ENCODE measurements around the gene NTRK2. TPM values are rescaled to one million over a fixed set of nuclear protein-coding genes. Genes with fewer than 3 reads are reported as not detected.

The NTRK2 gene
- polyA plus RNA-seq, 1 donor: 1.2 TPM

- no peaks in the 10 kb centered on the region for H3K27me3 ChIP-seq (ENCODE audit: control insufficient read depth, insufficient read depth, low read length)
- 100% methylated on average over 2 of the region's 2 CpGs for WGBS (ENCODE audit: insufficient coverage, low lambda C conversion rate)
Observed at GRCh38 chr9:84899326-84899725, 229.8 kb downstream of the NTRK2 start.

DNA sequence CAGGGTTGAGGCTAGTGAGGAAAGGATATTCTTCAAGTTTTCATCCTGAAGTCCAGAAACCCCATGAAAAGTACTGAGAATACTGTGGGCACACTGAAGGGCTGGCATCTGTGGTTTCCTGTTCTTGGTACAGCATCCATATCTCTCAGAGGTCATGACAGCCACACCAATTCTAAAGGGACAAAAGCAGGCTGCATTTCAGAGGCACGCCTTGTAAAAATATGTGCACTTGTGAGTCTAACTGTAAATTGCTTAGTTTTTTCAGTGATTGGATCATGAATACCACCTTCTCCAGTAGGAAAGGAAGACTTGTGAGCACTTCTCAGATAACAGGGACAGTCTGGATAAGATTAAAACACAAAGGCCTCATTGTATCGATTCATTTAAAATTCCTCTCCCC, 230.9 kb downstream of the NTRK2 start:
- DNase-seq: peak in 1 of 2 donors; percentile 45
- no peak overlapping the region for H3K4me3 ChIP-seq (ENCODE audit: low read length)
- WGBS (ENCODE audit: insufficient coverage, low lambda C conversion rate): no CpG with 5 or more reads among the region's 2 CpGs
- H3K4me1 ChIP-seq (ENCODE audit: control insufficient read depth, insufficient read depth, low read length): peaks cover 16% of the 10 kb centered on the region
- no peaks in the 10 kb centered on the region for H3K27me3 ChIP-seq (ENCODE audit: control insufficient read depth, insufficient read depth, low read length)
- no peaks in the 10 kb centered on the region for H3K9me3 ChIP-seq (ENCODE audit: control insufficient read depth, low read depth, low read length)
- H3K27ac ChIP-seq (ENCODE audit: low read length): no peak overlapping the region
- H3K36me3 ChIP-seq (ENCODE audit: control insufficient read depth, insufficient read depth, low read length): no peaks in the 10 kb centered on the region

More at GRCh38 chr9:84899326-84899725, 229.8 kb downstream of the NTRK2 start:
- Histone ChIP-seq H3K9me3 (ENCODE audit: control insufficient read depth, low read depth, low read length) (no peaks in the 10 kb centered on the region), H3K27ac (ENCODE audit: low read length) (no peak overlapping the region), H3K4me3 (ENCODE audit: low read length) (no peak overlapping the region), H3K36me3 (ENCODE audit: control insufficient read depth, insufficient read depth, low read length) (no peaks in the 10 kb centered on the region), H3K4me1 (ENCODE audit: control insufficient read depth, insufficient read depth, low read length) (peaks cover 25% of the 10 kb centered on the region)
- DNase-seq: no peak

DNA sequence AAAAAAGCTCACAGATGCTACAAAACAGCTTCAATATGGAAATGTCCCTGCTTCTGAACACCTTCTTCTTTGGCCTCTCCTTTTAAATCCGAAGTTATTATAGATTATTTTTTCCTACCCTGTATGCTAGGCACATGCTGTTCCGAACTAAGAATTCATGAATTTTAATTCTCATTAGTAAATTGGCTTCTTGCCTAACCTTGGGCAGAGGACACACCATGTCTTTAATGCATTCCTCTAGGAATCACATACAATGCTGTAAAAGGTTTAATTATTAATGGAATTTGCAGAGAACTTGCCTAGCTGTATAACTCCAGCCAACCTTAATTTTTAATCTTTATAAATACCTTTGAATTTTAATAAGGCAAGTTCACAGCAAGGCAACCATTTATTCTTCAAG, 234.4 kb downstream of the NTRK2 start:
- no peaks in the 10 kb centered on the region for H3K36me3 ChIP-seq (ENCODE audit: control insufficient read depth, insufficient read depth, low read length)
- H3K27me3 ChIP-seq (ENCODE audit: control insufficient read depth, insufficient read depth, low read length): no peaks in the 10 kb centered on the region
- H3K9me3 ChIP-seq (ENCODE audit: control insufficient read depth, low read depth, low read length): no peaks in the 10 kb centered on the region
- WGBS (ENCODE audit: insufficient coverage, low lambda C conversion rate): 30% methylated on average over 1 of the region's 2 CpGs
- peak in 1 of 2 donors; percentile 42 for DNase-seq
- H3K4me1 ChIP-seq (ENCODE audit: control insufficient read depth, insufficient read depth, low read length): peaks cover 7% of the 10 kb centered on the region
- H3K4me3 ChIP-seq (ENCODE audit: low read length): no peak overlapping the region
- no peak overlapping the region for H3K27ac ChIP-seq (ENCODE audit: low read length)

DNA sequence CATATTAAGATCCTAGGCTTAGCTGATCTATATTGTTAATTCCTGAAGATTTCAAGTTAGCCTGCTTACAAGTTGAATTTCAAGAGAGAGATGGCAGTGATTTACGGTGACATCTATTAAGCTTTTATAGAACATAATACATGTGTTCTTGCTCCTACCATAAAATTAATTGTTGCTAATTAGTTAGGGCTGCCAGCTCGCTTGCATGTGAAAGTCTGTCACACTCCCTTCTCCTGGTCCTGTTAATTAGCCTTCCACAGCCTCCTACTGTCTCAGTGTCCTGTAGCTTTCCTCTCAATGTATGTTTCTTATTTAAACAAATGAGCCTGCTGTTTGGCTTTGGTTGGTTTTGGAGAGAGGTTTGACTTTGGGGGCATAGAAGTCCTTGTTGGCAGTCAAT, 247.2 kb downstream of the NTRK2 start:
- H3K36me3 ChIP-seq (ENCODE audit: control insufficient read depth, insufficient read depth, low read length): no peaks in the 10 kb centered on the region
- H3K9me3 ChIP-seq (ENCODE audit: control insufficient read depth, low read depth, low read length): no peaks in the 10 kb centered on the region
- WGBS (ENCODE audit: insufficient coverage, low lambda C conversion rate): 57% methylated on average over 1 of the region's 2 CpGs
- peaks cover 30% of the 10 kb centered on the region for H3K4me1 ChIP-seq (ENCODE audit: control insufficient read depth, insufficient read depth, low read length)
- no peak overlapping the region for H3K27ac ChIP-seq (ENCODE audit: low read length)
- DNase-seq: no peak
- H3K27me3 ChIP-seq (ENCODE audit: control insufficient read depth, insufficient read depth, low read length): no peaks in the 10 kb centered on the region
- no peak overlapping the region for H3K4me3 ChIP-seq (ENCODE audit: low read length)

DNA sequence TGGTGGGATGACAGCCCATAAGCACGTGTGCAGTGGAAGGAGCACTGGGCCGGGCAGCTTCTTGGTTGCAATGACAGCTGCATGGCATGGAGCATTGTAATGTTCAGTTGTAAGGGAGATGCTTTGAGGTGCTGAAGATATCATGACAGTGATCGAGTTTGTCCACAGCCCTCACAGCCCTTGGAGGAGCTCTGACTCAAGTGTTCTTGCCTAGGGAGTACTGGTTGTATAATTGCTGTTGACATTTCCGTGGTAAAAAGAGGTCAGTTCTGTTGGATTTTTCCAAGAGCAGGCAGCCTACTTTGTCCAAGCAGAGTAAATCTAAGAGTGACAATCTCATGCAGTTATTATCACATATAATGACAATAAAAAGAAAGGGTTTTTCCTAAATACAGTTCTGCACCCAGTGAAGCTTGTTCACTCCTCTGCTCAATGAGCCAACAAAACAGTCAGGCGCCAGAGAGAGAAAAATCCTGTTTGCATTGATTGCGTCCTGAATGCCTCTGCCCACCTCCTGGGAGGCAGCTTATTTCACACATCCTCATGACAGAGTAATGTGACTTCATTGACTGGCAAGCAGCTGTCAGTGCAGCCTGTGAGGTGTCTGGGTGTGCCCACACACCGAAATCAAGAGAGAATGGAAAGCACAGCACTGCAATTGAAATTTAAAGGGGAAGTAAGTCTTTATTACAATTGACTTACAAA, 248.0 kb downstream of the NTRK2 start:
- Histone ChIP-seq H3K27me3 (ENCODE audit: control insufficient read depth, insufficient read depth, low read length) (no peaks in the 10 kb centered on the region), H3K27ac (ENCODE audit: low read length) (peak overlapping the region; percentile 17), H3K9me3 (ENCODE audit: control insufficient read depth, low read depth, low read length) (no peaks in the 10 kb centered on the region), H3K4me3 (ENCODE audit: low read length) (no peak overlapping the region), H3K4me1 (ENCODE audit: control insufficient read depth, insufficient read depth, low read length) (peaks cover 30% of the 10 kb centered on the region), H3K36me3 (ENCODE audit: control insufficient read depth, insufficient read depth, low read length) (no peaks in the 10 kb centered on the region)
- peak in 1 of 2 donors; percentile 59 for DNase-seq
- WGBS (ENCODE audit: insufficient coverage, low lambda C conversion rate): no CpG with 5 or more reads among the region's 7 CpGs

DNA sequence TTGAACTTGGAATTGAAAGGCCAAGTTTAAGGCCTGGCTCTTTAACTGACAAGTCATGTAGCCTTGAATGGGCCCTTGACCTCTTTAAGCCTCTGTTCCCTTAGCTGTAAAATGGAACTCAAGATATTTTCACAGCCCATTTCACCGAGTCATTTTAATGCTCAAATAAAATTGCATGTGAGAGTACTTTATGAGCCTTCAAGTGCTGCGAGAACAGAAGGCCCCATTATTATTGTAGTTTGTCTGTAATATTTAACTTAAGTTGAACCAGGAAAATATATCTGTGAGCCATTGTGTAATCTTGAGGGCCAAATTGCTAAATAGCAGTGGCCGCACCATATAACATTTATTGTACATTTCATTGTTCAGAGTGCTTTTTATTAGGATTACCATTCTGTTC, 249.9 kb downstream of the NTRK2 start:
- no peaks in the 10 kb centered on the region for H3K27me3 ChIP-seq (ENCODE audit: control insufficient read depth, insufficient read depth, low read length)
- H3K9me3 ChIP-seq (ENCODE audit: control insufficient read depth, low read depth, low read length): no peaks in the 10 kb centered on the region
- H3K27ac ChIP-seq (ENCODE audit: low read length): peak overlapping the region; percentile 18
- WGBS (ENCODE audit: insufficient coverage, low lambda C conversion rate): 50% methylated on average over 1 of the region's 3 CpGs
- no peak overlapping the region for H3K4me3 ChIP-seq (ENCODE audit: low read length)
- H3K4me1 ChIP-seq (ENCODE audit: control insufficient read depth, insufficient read depth, low read length): peaks cover 30% of the 10 kb centered on the region
- no peaks in the 10 kb centered on the region for H3K36me3 ChIP-seq (ENCODE audit: control insufficient read depth, insufficient read depth, low read length)
- peak; percentile 71 to 83 for DNase-seq

GRCh38 chr9:84921175-84921574, 251.6 kb downstream of the NTRK2 start:
- no peak overlapping the region for H3K27ac ChIP-seq (ENCODE audit: low read length)
- H3K9me3 ChIP-seq (ENCODE audit: control insufficient read depth, low read depth, low read length): no peaks in the 10 kb centered on the region
- no peak overlapping the region for H3K4me3 ChIP-seq (ENCODE audit: low read length)
- peaks cover 30% of the 10 kb centered on the region for H3K4me1 ChIP-seq (ENCODE audit: control insufficient read depth, insufficient read depth, low read length)
- DNase-seq: peak; percentile 35 to 58
- no peaks in the 10 kb centered on the region for H3K36me3 ChIP-seq (ENCODE audit: control insufficient read depth, insufficient read depth, low read length)
- no peaks in the 10 kb centered on the region for H3K27me3 ChIP-seq (ENCODE audit: control insufficient read depth, insufficient read depth, low read length)

- no peaks in the 10 kb centered on the region for H3K36me3 ChIP-seq (ENCODE audit: control insufficient read depth, insufficient read depth, low read length)
- H3K9me3 ChIP-seq (ENCODE audit: control insufficient read depth, low read depth, low read length): no peaks in the 10 kb centered on the region
- no peak overlapping the region for H3K27ac ChIP-seq (ENCODE audit: low read length)
- 72% methylated on average over 3 of the region's 8 CpGs for WGBS (ENCODE audit: insufficient coverage, low lambda C conversion rate)
- peaks cover 28% of the 10 kb centered on the region for H3K4me1 ChIP-seq (ENCODE audit: control insufficient read depth, insufficient read depth, low read length)
- H3K27me3 ChIP-seq (ENCODE audit: control insufficient read depth, insufficient read depth, low read length): no peaks in the 10 kb centered on the region
- no peak for DNase-seq
- H3K4me3 ChIP-seq (ENCODE audit: low read length): no peak overlapping the region
Observed at GRCh38 chr9:84922051-84922450, 252.5 kb downstream of the NTRK2 start.

- H3K36me3 ChIP-seq (ENCODE audit: control insufficient read depth, insufficient read depth, low read length): no peaks in the 10 kb centered on the region
- no peak overlapping the region for H3K27ac ChIP-seq (ENCODE audit: low read length)
- H3K4me3 ChIP-seq (ENCODE audit: low read length): no peak overlapping the region
- peaks cover 14% of the 10 kb centered on the region for H3K4me1 ChIP-seq (ENCODE audit: control insufficient read depth, insufficient read depth, low read length)
- H3K9me3 ChIP-seq (ENCODE audit: control insufficient read depth, low read depth, low read length): no peaks in the 10 kb centered on the region
- no peaks in the 10 kb centered on the region for H3K27me3 ChIP-seq (ENCODE audit: control insufficient read depth, insufficient read depth, low read length)
- no CpG with 5 or more reads among the region's 6 CpGs for WGBS (ENCODE audit: insufficient coverage, low lambda C conversion rate)
- DNase-seq: peak in 1 of 2 donors; percentile 32
Observed at GRCh38 chr9:84924266-84924665, 254.7 kb downstream of the NTRK2 start.

DNA sequence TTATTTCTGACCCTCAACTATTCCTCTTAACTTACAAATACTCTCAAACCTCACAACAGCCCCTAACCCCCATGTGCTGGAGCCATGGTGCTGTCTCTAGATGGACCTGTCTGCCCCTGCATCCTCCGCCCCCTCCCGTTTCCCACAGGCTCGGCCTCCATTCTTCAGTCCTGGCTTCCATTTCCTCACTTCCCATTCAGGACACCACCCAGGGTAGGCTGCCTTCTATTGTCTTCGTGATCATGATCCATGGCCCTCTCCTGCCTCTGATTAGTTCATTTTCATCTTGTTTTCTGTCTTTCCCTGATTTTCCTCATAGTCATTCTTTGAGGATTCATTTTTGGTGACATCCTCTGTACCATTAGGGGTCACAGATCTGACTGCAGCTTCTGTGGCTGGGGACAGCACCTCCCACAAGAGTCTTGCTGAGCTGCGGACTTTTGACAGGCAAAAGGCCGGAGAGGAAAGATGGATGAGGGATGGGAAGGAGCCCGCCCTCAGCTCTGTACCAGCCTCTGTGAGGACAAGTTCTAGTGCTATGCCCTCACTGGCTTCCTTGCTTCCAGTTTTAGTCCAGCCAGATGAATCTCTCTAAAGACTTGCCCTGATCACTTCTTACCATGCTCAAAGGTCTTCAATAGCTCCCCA, 255.8 kb downstream of the NTRK2 start:
- Histone ChIP-seq H3K27me3 (ENCODE audit: control insufficient read depth, insufficient read depth, low read length) (no peaks in the 10 kb centered on the region), H3K9me3 (ENCODE audit: control insufficient read depth, low read depth, low read length) (no peaks in the 10 kb centered on the region), H3K4me1 (ENCODE audit: control insufficient read depth, insufficient read depth, low read length) (peaks cover 8% of the 10 kb centered on the region), H3K27ac (ENCODE audit: low read length) (no peak overlapping the region), H3K36me3 (ENCODE audit: control insufficient read depth, insufficient read depth, low read length) (no peaks in the 10 kb centered on the region), H3K4me3 (ENCODE audit: low read length) (no peak overlapping the region)
- no peak for DNase-seq
- 96% methylated on average over 4 of the region's 7 CpGs for WGBS (ENCODE audit: insufficient coverage, low lambda C conversion rate)

GRCh38 chr9:84926793-84927192, 257.3 kb downstream of the NTRK2 start:
- no peak overlapping the region for H3K4me3 ChIP-seq (ENCODE audit: low read length)
- H3K36me3 ChIP-seq (ENCODE audit: control insufficient read depth, insufficient read depth, low read length): no peaks in the 10 kb centered on the region
- no peaks in the 10 kb centered on the region for H3K27me3 ChIP-seq (ENCODE audit: control insufficient read depth, insufficient read depth, low read length)
- H3K9me3 ChIP-seq (ENCODE audit: control insufficient read depth, low read depth, low read length): no peaks in the 10 kb centered on the region
- no peaks in the 10 kb centered on the region for H3K4me1 ChIP-seq (ENCODE audit: control insufficient read depth, insufficient read depth, low read length)
- no peak overlapping the region for H3K27ac ChIP-seq (ENCODE audit: low read length)
- 100% methylated on average over 3 of the region's 3 CpGs for WGBS (ENCODE audit: insufficient coverage, low lambda C conversion rate)
- DNase-seq: no peak
